ENCODE data around the gene EFEMP2.
A peak's percentile ranks its signal among the peaks of the same experiment; 100 is the strongest.
"Not testable (repeated sequence)": the region's sequence is repeated elsewhere in the genome, so short reads cannot be mapped to it uniquely, and the experiment has no call there.

Gene EFEMP2

GRCh38 chr11:65900125-65900898, 27.7 kb upstream of the EFEMP2 start, which contains the start of gene FOSL1:
FOSL1 (minus strand) TSS chr11:65900388; CDS start chr11:65900339, 49 bp downstream.
- H3K36me3 ChIP-seq (ENCODE audit: control insufficient read depth, insufficient read depth, low read length), result no peaks in the 10 kb centered on the region
- peaks cover 55% of the 10 kb centered on the region for H3K27me3 ChIP-seq (ENCODE audit: control insufficient read depth, insufficient read depth, low read length)
- peak within 1 kb of the TSS; percentile 69 for H3K9ac ChIP-seq (ENCODE audit: low read depth, low read length)
- peak within 1 kb of the TSS; percentile 87 for H3K27ac ChIP-seq (ENCODE audit: low read depth, low read length)
- peaks cover 9% of the 10 kb centered on the region for H3K4me1 ChIP-seq (ENCODE audit: control insufficient read depth, insufficient read depth, low read length)
- H3K4me3 ChIP-seq (ENCODE audit: low read depth, low read length), result peak within 1 kb of the TSS; percentile 64
- H3K9me3 ChIP-seq (ENCODE audit: control insufficient read depth, insufficient read depth, low read length), result no peaks in the 10 kb centered on the region

- H3K4me1 ChIP-seq (ENCODE audit: control insufficient read depth, insufficient read depth, low read length), result peaks cover 9% of the 10 kb centered on the region
These were observed 26.9 kb upstream of the EFEMP2 start for GRCh38 chr11:65899356-65900124.

GRCh38 chr11:65898656-65899355, 26.2 kb upstream of the EFEMP2 start:
- Histone ChIP-seq H3K9ac (ENCODE audit: low read depth, low read length) (peak overlapping the region; percentile 69; the same call in 1 of the 2 replicates), H3K4me3 (ENCODE audit: low read depth, low read length) (peak overlapping the region; percentile 64), H3K27me3 (ENCODE audit: control insufficient read depth, insufficient read depth, low read length) (peaks cover 52% of the 10 kb centered on the region), H3K4me1 (ENCODE audit: control insufficient read depth, insufficient read depth, low read length) (peaks cover 9% of the 10 kb centered on the region), H3K9me3 (ENCODE audit: control insufficient read depth, insufficient read depth, low read length) (no peaks in the 10 kb centered on the region), H3K36me3 (ENCODE audit: control insufficient read depth, insufficient read depth, low read length) (no peaks in the 10 kb centered on the region), H3K27ac (ENCODE audit: low read depth, low read length) (no peak overlapping the region)

More at GRCh38 chr11:65899356-65900124, 26.9 kb upstream of the EFEMP2 start:
- Histone ChIP-seq H3K4me3 (ENCODE audit: low read depth, low read length) (peak overlapping the region; percentile 64), H3K36me3 (ENCODE audit: control insufficient read depth, insufficient read depth, low read length) (no peaks in the 10 kb centered on the region), H3K27me3 (ENCODE audit: control insufficient read depth, insufficient read depth, low read length) (peaks cover 55% of the 10 kb centered on the region), H3K27ac (ENCODE audit: low read depth, low read length) (peak overlapping the region; percentile 87), H3K9me3 (ENCODE audit: control insufficient read depth, insufficient read depth, low read length) (no peaks in the 10 kb centered on the region), H3K9ac (ENCODE audit: low read depth, low read length) (peak overlapping the region; percentile 69)

GRCh38 chr11:65897020-65897471, 24.4 kb upstream of the EFEMP2 start:
- no peak overlapping the region for H3K9ac ChIP-seq (ENCODE audit: low read depth, low read length)
- H3K27me3 ChIP-seq (ENCODE audit: control insufficient read depth, insufficient read depth, low read length), result peaks cover 35% of the 10 kb centered on the region
- no peak overlapping the region for H3K4me3 ChIP-seq (ENCODE audit: low read depth, low read length)
- H3K27ac ChIP-seq (ENCODE audit: low read depth, low read length), result no peak overlapping the region
- no peaks in the 10 kb centered on the region for H3K9me3 ChIP-seq (ENCODE audit: control insufficient read depth, insufficient read depth, low read length)
- H3K4me1 ChIP-seq (ENCODE audit: control insufficient read depth, insufficient read depth, low read length), result peaks cover 7% of the 10 kb centered on the region; the same call in 1 of the 2 replicates
- H3K36me3 ChIP-seq (ENCODE audit: control insufficient read depth, insufficient read depth, low read length), result no peaks in the 10 kb centered on the region

- H3K4me1 ChIP-seq (ENCODE audit: control insufficient read depth, insufficient read depth, low read length), result peaks cover 10% of the 10 kb centered on the region; the same call in 1 of the 2 replicates
These were observed 23.7 kb upstream of the EFEMP2 start for GRCh38 chr11:65896034-65896999.

GRCh38 chr11:65895482-65895981, 22.9 kb upstream of the EFEMP2 start:
- H3K36me3 ChIP-seq (ENCODE audit: control insufficient read depth, insufficient read depth, low read length), result no peaks in the 10 kb centered on the region
- peaks cover 10% of the 10 kb centered on the region; the same call in 1 of the 2 replicates for H3K4me1 ChIP-seq (ENCODE audit: control insufficient read depth, insufficient read depth, low read length)
- peaks cover 25% of the 10 kb centered on the region for H3K27me3 ChIP-seq (ENCODE audit: control insufficient read depth, insufficient read depth, low read length)
- no peak overlapping the region for H3K4me3 ChIP-seq (ENCODE audit: low read depth, low read length)
- no peaks in the 10 kb centered on the region for H3K9me3 ChIP-seq (ENCODE audit: control insufficient read depth, insufficient read depth, low read length)
- H3K27ac ChIP-seq (ENCODE audit: low read depth, low read length), result no peak overlapping the region
- H3K9ac ChIP-seq (ENCODE audit: low read depth, low read length), result no peak overlapping the region

More at GRCh38 chr11:65896034-65896999, 23.7 kb upstream of the EFEMP2 start:
- Histone ChIP-seq H3K4me3 (ENCODE audit: low read depth, low read length) (no peak overlapping the region), H3K9ac (ENCODE audit: low read depth, low read length) (no peak overlapping the region), H3K27me3 (ENCODE audit: control insufficient read depth, insufficient read depth, low read length) (peaks cover 31% of the 10 kb centered on the region), H3K9me3 (ENCODE audit: control insufficient read depth, insufficient read depth, low read length) (no peaks in the 10 kb centered on the region), H3K27ac (ENCODE audit: low read depth, low read length) (no peak overlapping the region), H3K36me3 (ENCODE audit: control insufficient read depth, insufficient read depth, low read length) (no peaks in the 10 kb centered on the region)

- H3K36me3 ChIP-seq (ENCODE audit: control insufficient read depth, insufficient read depth, low read length), result no peaks in the 10 kb centered on the region
- no peak overlapping the region for H3K9ac ChIP-seq (ENCODE audit: low read depth, low read length)
- H3K27me3 ChIP-seq (ENCODE audit: control insufficient read depth, insufficient read depth, low read length), result peaks cover 27% of the 10 kb centered on the region
- no peak overlapping the region for H3K27ac ChIP-seq (ENCODE audit: low read depth, low read length)
- H3K4me3 ChIP-seq (ENCODE audit: low read depth, low read length), result no peak overlapping the region
- H3K4me1 ChIP-seq (ENCODE audit: control insufficient read depth, insufficient read depth, low read length), result peaks cover 19% of the 10 kb centered on the region
- no peaks in the 10 kb centered on the region for H3K9me3 ChIP-seq (ENCODE audit: control insufficient read depth, insufficient read depth, low read length)
These were observed 21.5 kb upstream of the EFEMP2 start for GRCh38 chr11:65894034-65894591.

GRCh38 chr11:65892661-65893317, 20.2 kb upstream of the EFEMP2 start:
- Histone ChIP-seq H3K4me3 (ENCODE audit: low read depth, low read length) (no peak overlapping the region), H3K9me3 (ENCODE audit: control insufficient read depth, insufficient read depth, low read length) (no peaks in the 10 kb centered on the region), H3K27ac (ENCODE audit: low read depth, low read length) (no peak overlapping the region)

GRCh38 chr11:65892137-65892540, 19.5 kb upstream of the EFEMP2 start:
- peaks cover 18% of the 10 kb centered on the region for H3K27me3 ChIP-seq (ENCODE audit: control insufficient read depth, insufficient read depth, low read length)
- H3K27ac ChIP-seq (ENCODE audit: low read depth, low read length), result peak overlapping the region; percentile 75
- not testable (repeated sequence) for H3K9me3 ChIP-seq (ENCODE audit: control insufficient read depth, insufficient read depth, low read length); H3K9ac ChIP-seq (ENCODE audit: low read depth, low read length); H3K36me3 ChIP-seq (ENCODE audit: control insufficient read depth, insufficient read depth, low read length)
- H3K4me3 ChIP-seq (ENCODE audit: low read depth, low read length), result peak overlapping the region; percentile 85
- H3K4me1 ChIP-seq (ENCODE audit: control insufficient read depth, insufficient read depth, low read length), result peaks cover 25% of the 10 kb centered on the region

More at GRCh38 chr11:65892661-65893317, 20.2 kb upstream of the EFEMP2 start:
- peaks cover 22% of the 10 kb centered on the region for H3K4me1 ChIP-seq (ENCODE audit: control insufficient read depth, insufficient read depth, low read length)
- no peaks in the 10 kb centered on the region for H3K36me3 ChIP-seq (ENCODE audit: control insufficient read depth, insufficient read depth, low read length)
- H3K9ac ChIP-seq (ENCODE audit: low read depth, low read length), result no peak overlapping the region
- peaks cover 18% of the 10 kb centered on the region for H3K27me3 ChIP-seq (ENCODE audit: control insufficient read depth, insufficient read depth, low read length)

All from HUES48 (cell line).